ENCODE data around the gene INPP5A. TPM values are rescaled to one million over a fixed set of nuclear protein-coding genes. Genes with fewer than 3 reads are reported as not detected.

The INPP5A gene
- total RNA-seq, 1 experiment from 2014 or later, result 12.3 TPM

GRCh38 chr10:132752961-132753360, 215.4 kb downstream of the INPP5A start:
- ChIA-PET RAD21 (ENCODE audit: low non-redundant PET in 1 of 2, low total read pairs in 2 of 2, uncharacterized antibody in 2 of 2, unreplicated experiment in 2 of 2) (no interaction called here), POLR2A (no interaction called here), CTCF (no interaction called here)
- H3K9ac ChIP-seq (ENCODE audit: low read length), result no peak overlapping the region
- intact Hi-C loops (cut with micrococcal nuclease), result no loop called here
- DNase-seq (ENCODE audit: low read depth, low spot score) (no peak), ATAC-seq (no peak)
- H3K27me3 ChIP-seq (ENCODE audit: insufficient read depth, low read length), result no peaks in the 10 kb centered on the region
- no peaks in the 10 kb centered on the region for H3K4me1 ChIP-seq (ENCODE audit: control insufficient read depth in 1 of 2, insufficient read depth in 2 of 2, low read length in 2 of 2)
- H3K9me3 ChIP-seq (ENCODE audit: control insufficient read depth in 1 of 2, insufficient read depth in 1 of 2, low read depth in 1 of 2, low read length in 2 of 2), result no peaks in the 10 kb centered on the region
- no peak overlapping the region for H3K4me3 ChIP-seq (replicated peaks in 1 of 2; ENCODE audit: low read depth in 1 of 2, low read length in 2 of 2)
- no peak overlapping the region for H3K4me2 ChIP-seq (ENCODE audit: low read length)
- no peaks in the 10 kb centered on the region for H3K36me3 ChIP-seq (ENCODE audit: control insufficient read depth in 1 of 2, insufficient read depth in 2 of 2, low read length in 2 of 2)
- no TSS peak for BruUV-seq (replicated peaks)
- no peak for TF ChIP-seq SIN3A (IDR thresholded peaks at IDR 0.05; ENCODE audit: low read depth)
- no peak for TF ChIP-seq EGR1 (IDR thresholded peaks at IDR 0.05; ENCODE audit: low read depth)
- no peak for TF ChIP-seq JUND (IDR thresholded peaks at IDR 0.05)
- TF ChIP-seq REST (IDR thresholded peaks at IDR 0.05; ENCODE audit: low read depth), result no peak
- TF ChIP-seq, protein P1, sequence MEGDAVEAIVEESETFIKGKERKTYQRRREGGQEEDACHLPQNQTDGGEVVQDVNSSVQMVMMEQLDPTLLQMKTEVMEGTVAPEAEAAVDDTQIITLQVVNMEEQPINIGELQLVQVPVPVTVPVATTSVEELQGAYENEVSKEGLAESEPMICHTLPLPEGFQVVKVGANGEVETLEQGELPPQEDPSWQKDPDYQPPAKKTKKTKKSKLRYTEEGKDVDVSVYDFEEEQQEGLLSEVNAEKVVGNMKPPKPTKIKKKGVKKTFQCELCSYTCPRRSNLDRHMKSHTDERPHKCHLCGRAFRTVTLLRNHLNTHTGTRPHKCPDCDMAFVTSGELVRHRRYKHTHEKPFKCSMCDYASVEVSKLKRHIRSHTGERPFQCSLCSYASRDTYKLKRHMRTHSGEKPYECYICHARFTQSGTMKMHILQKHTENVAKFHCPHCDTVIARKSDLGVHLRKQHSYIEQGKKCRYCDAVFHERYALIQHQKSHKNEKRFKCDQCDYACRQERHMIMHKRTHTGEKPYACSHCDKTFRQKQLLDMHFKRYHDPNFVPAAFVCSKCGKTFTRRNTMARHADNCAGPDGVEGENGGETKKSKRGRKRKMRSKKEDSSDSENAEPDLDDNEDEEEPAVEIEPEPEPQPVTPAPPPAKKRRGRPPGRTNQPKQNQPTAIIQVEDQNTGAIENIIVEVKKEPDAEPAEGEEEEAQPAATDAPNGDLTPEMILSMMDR (IDR thresholded peaks at IDR 0.05 in 2 of 3, conservative IDR thresholded peaks at IDR 0.05 in 1 of 3; ENCODE audit: borderline replicate concordance in 1 of 3, insufficient read depth in 1 of 3, low read depth in 2 of 3, low read length in 2 of 3), result no peak
- no peak for TF ChIP-seq SP1 (IDR thresholded peaks at IDR 0.05; ENCODE audit: low read depth)
- no peak for TF ChIP-seq CEBPB (IDR thresholded peaks at IDR 0.05; ENCODE audit: low read depth)
- TF ChIP-seq POLR2AphosphoS5 (IDR thresholded peaks at IDR 0.05; ENCODE audit: low read depth, low read length), result no peak
- TF ChIP-seq ZFX (IDR thresholded peaks at IDR 0.05), result no peak
- TF ChIP-seq POLR2A (IDR thresholded peaks at IDR 0.05; ENCODE audit: borderline replicate concordance, extremely low read depth, insufficient read depth, insufficient read length), result no peak
- no peak for TF ChIP-seq YY1 (IDR thresholded peaks at IDR 0.05; ENCODE audit: extremely low read depth, insufficient replicate concordance, low read depth, low read length)
- TF ChIP-seq RAD21 (IDR thresholded peaks at IDR 0.05; ENCODE audit: low read depth), result no peak
- TF ChIP-seq MAX (IDR thresholded peaks at IDR 0.05), result no peak
- TF ChIP-seq EZH2phosphoT487 (IDR thresholded peaks at IDR 0.05; ENCODE audit: borderline replicate concordance), result no peak
- TF ChIP-seq, protein P2, sequence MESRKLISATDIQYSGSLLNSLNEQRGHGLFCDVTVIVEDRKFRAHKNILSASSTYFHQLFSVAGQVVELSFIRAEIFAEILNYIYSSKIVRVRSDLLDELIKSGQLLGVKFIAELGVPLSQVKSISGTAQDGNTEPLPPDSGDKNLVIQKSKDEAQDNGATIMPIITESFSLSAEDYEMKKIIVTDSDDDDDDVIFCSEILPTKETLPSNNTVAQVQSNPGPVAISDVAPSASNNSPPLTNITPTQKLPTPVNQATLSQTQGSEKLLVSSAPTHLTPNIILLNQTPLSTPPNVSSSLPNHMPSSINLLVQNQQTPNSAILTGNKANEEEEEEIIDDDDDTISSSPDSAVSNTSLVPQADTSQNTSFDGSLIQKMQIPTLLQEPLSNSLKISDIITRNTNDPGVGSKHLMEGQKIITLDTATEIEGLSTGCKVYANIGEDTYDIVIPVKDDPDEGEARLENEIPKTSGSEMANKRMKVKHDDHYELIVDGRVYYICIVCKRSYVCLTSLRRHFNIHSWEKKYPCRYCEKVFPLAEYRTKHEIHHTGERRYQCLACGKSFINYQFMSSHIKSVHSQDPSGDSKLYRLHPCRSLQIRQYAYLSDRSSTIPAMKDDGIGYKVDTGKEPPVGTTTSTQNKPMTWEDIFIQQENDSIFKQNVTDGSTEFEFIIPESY (IDR thresholded peaks at IDR 0.05; ENCODE audit: extremely low read depth, insufficient replicate concordance, low read length), result no peak
- no peaks in the 10 kb centered on the region for H3K9me2 ChIP-seq (ENCODE audit: insufficient read depth)
- no peaks in the 10 kb centered on the region for H3K79me2 ChIP-seq (ENCODE audit: insufficient read depth, low read length)
- H4K20me1 ChIP-seq (ENCODE audit: insufficient read depth), result no peaks in the 10 kb centered on the region
- H2AFZ ChIP-seq (ENCODE audit: low read depth, low read length, poor library complexity, severe bottlenecking), result no peak overlapping the region
- no peak overlapping the region for H3K27ac ChIP-seq (ENCODE audit: low read depth, low read length)
